ENCODE data around the gene FAM181A. TPM values are rescaled to one million over a fixed set of nuclear protein-coding genes. Genes with fewer than 3 reads are reported as not detected.

FAM181A gene
- total and polyA plus RNA-seq, 2 of the 4 experiments (the other 2 are of a cell fraction), result not detected

DNA sequence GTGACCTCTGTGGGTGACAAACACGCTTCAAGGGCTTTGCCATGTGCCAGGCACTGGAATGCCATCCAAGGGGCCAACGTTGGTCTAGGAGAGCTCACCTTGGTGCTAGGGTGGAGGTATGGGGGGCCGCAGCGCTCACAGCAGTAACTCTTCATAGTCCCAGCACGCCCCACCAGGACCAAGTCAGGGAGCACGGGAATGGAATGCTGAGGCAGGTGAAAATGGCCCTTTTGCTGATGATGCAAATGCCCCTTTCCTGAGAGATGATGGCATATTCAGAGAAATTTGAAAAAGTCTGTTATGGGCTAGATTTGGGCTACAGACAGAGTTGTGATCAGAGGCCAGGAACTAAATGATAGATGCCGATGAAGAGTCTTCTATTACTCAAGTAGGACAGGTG lies 10.0 kb upstream of the FAM181A start:
- H2BK15ac ChIP-seq (ENCODE audit: low read depth, low read length), result no peak overlapping the region
- no TSS peak for BruUV-seq (replicated peaks)

More for the DNA sequence above, 10.0 kb upstream of the FAM181A start:
- H4K91ac ChIP-seq (ENCODE audit: insufficient read depth, low read depth, low read length), result no peak overlapping the region
- ChIA-PET CTCF (interaction anchor here (0.6 kb wide), 1 partner anchor 10 kb away, joined by 3 read pairs; no protein-coding TSS in a partner anchor), POLR2A (ENCODE audit: unreplicated experiment) (no interaction called here)
- intact Hi-C loops (cut with micrococcal nuclease), result no loop called here
- ATAC-seq (ENCODE audit: low read depth) (no peak), DNase-seq (no peak)
- no peaks in the 10 kb centered on the region for H3K4me1 ChIP-seq (ENCODE audit: control insufficient read depth, insufficient read depth, low read length)
- in situ Hi-C loops (cut with MboI; ENCODE audit: low sequenced_read_pairs), result no loop called here
- dilution Hi-C loops (cut with HindIII; ENCODE audit: low sequenced_read_pairs, unreplicated experiment), result no loop called here
- H2BK120ac ChIP-seq (ENCODE audit: low read depth, low read length), result no peak overlapping the region
- no peak overlapping the region for H4K5ac ChIP-seq (ENCODE audit: low read depth, low read length)
- H3K9ac ChIP-seq (ENCODE audit: low read depth, low read length), result no peak overlapping the region
- no peak overlapping the region for H4K8ac ChIP-seq (ENCODE audit: low read depth in 2 of 2, low read length in 2 of 2)
- no peak overlapping the region for H3K14ac ChIP-seq (replicated peaks; ENCODE audit: low read depth, low read length)
- H4K20me1 ChIP-seq (ENCODE audit: insufficient read depth, low read length), result no peaks in the 10 kb centered on the region
- TF ChIP-seq FOS (IDR thresholded peaks at IDR 0.05; ENCODE audit: low read depth, low read length) (no peak), CEBPB (IDR thresholded peaks at IDR 0.05; ENCODE audit: low read depth, low read length) (no peak), BHLHE40 (IDR thresholded peaks at IDR 0.05; ENCODE audit: low read depth, low read length) (no peak), CHD1 (IDR thresholded peaks at IDR 0.05; ENCODE audit: low read depth, low read length) (no peak), NFE2L2 (IDR thresholded peaks at IDR 0.05; ENCODE audit: low read depth, low read length) (no peak), MAZ (IDR thresholded peaks at IDR 0.05; ENCODE audit: borderline replicate concordance, low read depth, low read length) (no peak), SMC3 (IDR thresholded peaks at IDR 0.05; ENCODE audit: low read depth, low read length) (no peak), RCOR1 (IDR thresholded peaks at IDR 0.05; ENCODE audit: insufficient replicate concordance, low read length) (no peak), POLR2A (IDR thresholded peaks at IDR 0.05; ENCODE audit: low read depth, low read length) (no peak), MXI1 (IDR thresholded peaks at IDR 0.05; ENCODE audit: borderline replicate concordance, low read depth, low read length) (no peak), RFX5 (IDR thresholded peaks at IDR 0.05; ENCODE audit: low read depth, low read length) (no peak), RAD21 (IDR thresholded peaks at IDR 0.05; ENCODE audit: low read length) (no peak), MAFK (IDR thresholded peaks at IDR 0.05; ENCODE audit: low read depth, low read length) (no peak)
- TF ChIP-seq, protein P1, sequence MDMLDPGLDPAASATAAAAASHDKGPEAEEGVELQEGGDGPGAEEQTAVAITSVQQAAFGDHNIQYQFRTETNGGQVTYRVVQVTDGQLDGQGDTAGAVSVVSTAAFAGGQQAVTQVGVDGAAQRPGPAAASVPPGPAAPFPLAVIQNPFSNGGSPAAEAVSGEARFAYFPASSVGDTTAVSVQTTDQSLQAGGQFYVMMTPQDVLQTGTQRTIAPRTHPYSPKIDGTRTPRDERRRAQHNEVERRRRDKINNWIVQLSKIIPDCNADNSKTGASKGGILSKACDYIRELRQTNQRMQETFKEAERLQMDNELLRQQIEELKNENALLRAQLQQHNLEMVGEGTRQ (IDR thresholded peaks at IDR 0.05; ENCODE audit: low read depth, low read length), result no peak
- TF ChIP-seq, protein P2, sequence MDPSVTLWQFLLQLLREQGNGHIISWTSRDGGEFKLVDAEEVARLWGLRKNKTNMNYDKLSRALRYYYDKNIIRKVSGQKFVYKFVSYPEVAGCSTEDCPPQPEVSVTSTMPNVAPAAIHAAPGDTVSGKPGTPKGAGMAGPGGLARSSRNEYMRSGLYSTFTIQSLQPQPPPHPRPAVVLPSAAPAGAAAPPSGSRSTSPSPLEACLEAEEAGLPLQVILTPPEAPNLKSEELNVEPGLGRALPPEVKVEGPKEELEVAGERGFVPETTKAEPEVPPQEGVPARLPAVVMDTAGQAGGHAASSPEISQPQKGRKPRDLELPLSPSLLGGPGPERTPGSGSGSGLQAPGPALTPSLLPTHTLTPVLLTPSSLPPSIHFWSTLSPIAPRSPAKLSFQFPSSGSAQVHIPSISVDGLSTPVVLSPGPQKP (IDR thresholded peaks at IDR 0.05; ENCODE audit: borderline replicate concordance, low read depth, low read length), result no peak
- H3K4ac ChIP-seq (ENCODE audit: low read depth, low read length), result no peak overlapping the region
- H3K79me1 ChIP-seq (ENCODE audit: low read depth in 1 of 2, low read length in 2 of 2), result no peaks in the 10 kb centered on the region
- no peak overlapping the region for H2BK5ac ChIP-seq (ENCODE audit: low read depth, low read length, poor library complexity, severe bottlenecking)
- no peak overlapping the region for H3K18ac ChIP-seq (ENCODE audit: low read depth, low read length)
- H3K27ac ChIP-seq (ENCODE audit: insufficient read depth, low read length), result no peak overlapping the region
- no peak overlapping the region for H2AK9ac ChIP-seq (replicated peaks; ENCODE audit: low read depth, low read length, poor library complexity)
- H3K9me3 ChIP-seq (ENCODE audit: control insufficient read depth, insufficient read depth, low read length), result peaks cover 7% of the 10 kb centered on the region
- no peak overlapping the region for H3K56ac ChIP-seq (ENCODE audit: extremely low read depth, insufficient read depth, low read length)
- H3K27me3 ChIP-seq (ENCODE audit: control insufficient read depth, insufficient read depth, low read length), result 0 out of 2 replicates have a peak, but pooled peaks cover 3% of the 10 kb centered on the region
- no peak overlapping the region for H2BK20ac ChIP-seq (ENCODE audit: low read depth, low read length)
- no peak overlapping the region for H3K4me3 ChIP-seq (ENCODE audit: insufficient read depth, low read depth, low read length)
- H3K36me3 ChIP-seq (ENCODE audit: control insufficient read depth, insufficient read depth, low read length), result no peaks in the 10 kb centered on the region
- H3K4me2 ChIP-seq (ENCODE audit: low read depth, low read length), result no peak overlapping the region
- no peak overlapping the region for H2AFZ ChIP-seq (replicated peaks; ENCODE audit: low read length, poor library complexity)
- no peak overlapping the region for H2AK5ac ChIP-seq (ENCODE audit: low read depth, low read length)
- no peak overlapping the region for H3K23ac ChIP-seq (ENCODE audit: low read depth, low read length)
- H3K9me1 ChIP-seq (ENCODE audit: insufficient read depth, low read length), result no peaks in the 10 kb centered on the region
- 35% methylated on average over 2 of the region's 7 CpGs; no CpG with 5 or more reads in 1 of the 2 experiments for whole genome bisulfite sequencing, 2 experiments (ENCODE audit: extremely low coverage in 2 of 2, insufficient read length in 1 of 2)
